Measurements from ENCODE around the gene SYNM. TPM values are rescaled to one million over a fixed set of nuclear protein-coding genes. Genes with fewer than 3 reads are reported as not detected.

SYNM gene
- total RNA-seq, 1 donor from 2014 or later, result 19.5 TPM

DNA sequence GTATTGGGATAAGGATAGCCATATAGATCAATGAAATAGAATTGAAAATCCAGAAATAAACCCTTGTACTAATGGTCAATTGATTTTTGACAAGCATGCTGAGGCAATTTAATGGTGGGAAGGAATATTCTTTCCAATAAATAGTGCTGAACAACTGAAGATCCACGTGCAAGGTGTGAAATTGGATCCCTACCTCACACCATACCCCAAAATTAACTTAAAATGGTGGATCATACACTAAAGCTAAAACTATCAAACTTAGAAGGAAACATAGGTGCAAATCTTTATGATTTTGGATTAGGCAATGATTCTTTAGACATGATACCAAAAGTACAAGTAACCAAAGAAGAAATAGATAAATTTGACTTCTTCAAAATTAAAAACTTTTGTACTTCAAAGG, 22.1 kb upstream of the SYNM start:
- Histone ChIP-seq H3K9me3 (no peaks in the 10 kb centered on the region), H3K4me3 (no peak overlapping the region), H3K27me3 (no peaks in the 10 kb centered on the region), H3K36me3 (no peaks in the 10 kb centered on the region), H3K27ac (no peak overlapping the region), H3K4me1 (no peaks in the 10 kb centered on the region)
- intact Hi-C loops (cut with DNase I), result loop anchor here (10.0 kb wide), 1 partner anchor 558 kb away; no protein-coding TSS in a partner anchor
- ATAC-seq (no peak), DNase-seq (no peak)
- TF ChIP-seq, protein P1, sequence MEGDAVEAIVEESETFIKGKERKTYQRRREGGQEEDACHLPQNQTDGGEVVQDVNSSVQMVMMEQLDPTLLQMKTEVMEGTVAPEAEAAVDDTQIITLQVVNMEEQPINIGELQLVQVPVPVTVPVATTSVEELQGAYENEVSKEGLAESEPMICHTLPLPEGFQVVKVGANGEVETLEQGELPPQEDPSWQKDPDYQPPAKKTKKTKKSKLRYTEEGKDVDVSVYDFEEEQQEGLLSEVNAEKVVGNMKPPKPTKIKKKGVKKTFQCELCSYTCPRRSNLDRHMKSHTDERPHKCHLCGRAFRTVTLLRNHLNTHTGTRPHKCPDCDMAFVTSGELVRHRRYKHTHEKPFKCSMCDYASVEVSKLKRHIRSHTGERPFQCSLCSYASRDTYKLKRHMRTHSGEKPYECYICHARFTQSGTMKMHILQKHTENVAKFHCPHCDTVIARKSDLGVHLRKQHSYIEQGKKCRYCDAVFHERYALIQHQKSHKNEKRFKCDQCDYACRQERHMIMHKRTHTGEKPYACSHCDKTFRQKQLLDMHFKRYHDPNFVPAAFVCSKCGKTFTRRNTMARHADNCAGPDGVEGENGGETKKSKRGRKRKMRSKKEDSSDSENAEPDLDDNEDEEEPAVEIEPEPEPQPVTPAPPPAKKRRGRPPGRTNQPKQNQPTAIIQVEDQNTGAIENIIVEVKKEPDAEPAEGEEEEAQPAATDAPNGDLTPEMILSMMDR (IDR thresholded peaks at IDR 0.05), result no peak

DNA sequence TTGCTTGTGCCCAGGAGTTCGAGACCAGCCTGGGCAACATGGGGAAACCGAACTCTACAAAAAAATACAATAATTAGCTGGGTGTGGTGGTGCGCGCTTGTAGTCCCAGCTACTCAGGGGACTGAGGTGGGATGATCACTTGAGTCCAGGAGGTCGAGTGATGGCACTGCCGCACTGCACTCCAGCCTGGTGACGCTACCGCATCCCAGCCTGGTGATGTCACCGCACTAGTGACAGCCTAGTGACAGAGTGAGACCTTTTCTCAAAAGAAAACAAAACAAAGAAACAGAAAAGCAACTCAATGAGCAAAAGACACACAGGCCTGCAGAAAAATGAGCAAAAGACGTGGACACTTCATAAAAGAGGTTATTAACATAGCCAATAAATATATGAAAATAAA, 19.9 kb upstream of the SYNM start:
- Histone ChIP-seq H3K27me3 (no peaks in the 10 kb centered on the region), H3K9me3 (no peaks in the 10 kb centered on the region), H3K36me3 (no peaks in the 10 kb centered on the region), H3K27ac (no peak overlapping the region), H3K4me3 (no peak overlapping the region), H3K4me1 (no peaks in the 10 kb centered on the region)
- intact Hi-C loops (cut with DNase I), result loop anchor here (10.0 kb wide), 1 partner anchor 560 kb away; no protein-coding TSS in a partner anchor
- ATAC-seq, result no peak
- TF ChIP-seq, protein P1 (IDR thresholded peaks at IDR 0.05), result no peak
- DNase-seq, result no peak

DNA sequence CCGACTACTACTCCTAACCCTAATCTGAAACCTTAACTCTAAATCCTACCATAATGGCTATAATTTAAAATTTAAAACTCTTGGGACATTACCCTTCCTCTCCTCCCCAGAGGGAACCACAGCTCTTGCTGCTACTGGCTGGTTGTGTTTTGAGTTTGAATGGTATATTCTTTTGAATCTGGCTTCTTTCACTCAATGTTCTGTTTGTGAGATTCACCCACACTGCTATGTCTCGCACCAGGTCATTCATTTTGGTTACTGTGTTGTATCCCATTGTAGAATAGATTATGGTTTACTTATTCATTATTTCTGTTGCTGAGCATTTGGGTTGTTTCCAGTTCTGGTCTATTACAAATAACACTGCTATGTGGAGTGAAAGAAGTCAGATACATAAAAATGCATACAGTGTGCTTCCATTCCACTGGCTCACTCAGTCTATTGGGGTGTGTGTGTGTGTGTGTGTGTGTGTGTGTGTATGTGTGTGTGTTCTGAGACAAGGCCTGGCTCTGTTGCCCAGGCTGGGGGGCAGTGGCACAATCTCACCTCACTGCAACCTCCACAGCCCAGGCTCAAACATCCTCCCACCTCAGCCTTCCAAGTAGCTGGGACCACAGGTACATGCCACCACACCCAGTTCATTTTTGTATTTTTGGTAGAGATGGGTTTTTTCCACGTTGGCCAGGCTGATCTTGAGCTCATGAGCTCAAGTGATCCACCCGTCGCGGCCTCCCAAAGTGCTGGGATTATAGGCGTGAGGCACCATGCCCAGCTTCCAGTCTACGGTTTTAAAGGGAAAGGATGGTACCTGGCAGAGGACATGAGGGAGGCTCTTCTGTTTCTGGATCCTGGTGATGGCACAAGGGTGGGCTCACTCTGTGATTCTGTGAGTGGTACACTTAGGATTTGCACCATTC, 19.2 kb upstream of the SYNM start:
- no peaks in the 10 kb centered on the region for H3K27me3 ChIP-seq

DNA sequence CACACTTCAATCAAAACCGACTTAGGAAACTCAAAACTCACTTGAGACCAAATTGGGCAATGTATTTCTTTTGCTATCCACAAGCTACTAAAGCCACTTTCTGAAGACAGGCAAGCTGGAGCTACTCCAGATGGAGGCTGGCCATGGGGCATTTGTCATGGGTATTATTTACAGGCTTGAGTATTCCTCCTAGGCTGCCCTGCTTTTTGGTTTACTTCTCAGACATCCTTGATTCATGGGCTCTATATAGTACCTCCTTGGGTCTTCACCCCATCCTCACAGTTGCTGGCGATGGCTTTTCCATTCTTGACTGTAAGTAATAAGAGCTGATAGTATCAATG, 18.6 kb upstream of the SYNM start:
- intact Hi-C loops (cut with DNase I), result loop anchor here (10.0 kb wide), 1 partner anchor 561 kb away; no protein-coding TSS in a partner anchor
- TF ChIP-seq, protein P1 (IDR thresholded peaks at IDR 0.05), result no peak
- ATAC-seq, result no peak
- Histone ChIP-seq H3K4me1 (no peaks in the 10 kb centered on the region), H3K36me3 (no peaks in the 10 kb centered on the region), H3K4me3 (no peak overlapping the region), H3K27ac (no peak overlapping the region), H3K9me3 (no peaks in the 10 kb centered on the region), H3K27me3 (no peaks in the 10 kb centered on the region)
- no peak for DNase-seq

More for the DNA sequence above, 19.2 kb upstream of the SYNM start:
- H3K27ac ChIP-seq, result no peak overlapping the region
- TF ChIP-seq, protein P1 (IDR thresholded peaks at IDR 0.05), result no peak
- no peaks in the 10 kb centered on the region for H3K4me1 ChIP-seq
- no peak for DNase-seq
- H3K36me3 ChIP-seq, result no peaks in the 10 kb centered on the region
- H3K4me3 ChIP-seq, result no peak overlapping the region
- H3K9me3 ChIP-seq, result no peaks in the 10 kb centered on the region
- intact Hi-C loops (cut with DNase I), result loop anchor here (10.0 kb wide), 1 partner anchor 561 kb away; no protein-coding TSS in a partner anchor
- ATAC-seq, result no peak

DNA sequence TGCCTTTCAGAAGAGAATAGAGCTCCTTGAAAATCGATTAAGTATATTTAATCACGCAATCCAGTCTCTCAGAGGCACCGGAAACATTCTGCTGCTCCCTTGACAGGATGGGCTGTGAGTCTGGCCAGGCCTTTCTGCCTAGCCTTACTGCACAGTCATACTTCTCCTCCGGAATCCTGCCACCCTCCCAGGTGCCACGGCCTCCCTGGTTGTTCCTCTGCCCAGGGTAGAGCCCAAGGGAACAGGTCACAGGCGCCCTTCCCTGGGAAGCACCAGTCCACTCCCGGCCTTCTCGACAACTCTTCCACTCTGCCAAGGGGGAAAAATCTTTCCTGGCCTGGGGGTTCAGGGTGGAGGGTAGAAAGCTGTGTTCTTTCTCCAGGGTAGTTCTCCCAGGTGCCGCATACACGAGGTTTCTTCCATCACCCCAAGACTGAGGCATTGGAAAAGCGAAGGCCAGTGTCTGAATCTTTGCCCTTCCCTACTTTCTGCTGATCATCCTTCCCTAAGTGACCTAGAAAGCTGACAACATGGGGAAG, 17.4 kb upstream of the SYNM start:
- TF ChIP-seq, protein P1 (IDR thresholded peaks at IDR 0.05), result no peak
- DNase-seq (no peak), ATAC-seq (no peak)
- no peaks in the 10 kb centered on the region for H3K27me3 ChIP-seq
- H3K27ac ChIP-seq, result no peak overlapping the region
- intact Hi-C loops (cut with DNase I), result loop anchor here (10.0 kb wide), 1 partner anchor 563 kb away; no protein-coding TSS in a partner anchor
- no peaks in the 10 kb centered on the region for H3K4me1 ChIP-seq
- no peaks in the 10 kb centered on the region for H3K9me3 ChIP-seq
- no peaks in the 10 kb centered on the region for H3K36me3 ChIP-seq
- no peak overlapping the region for H3K4me3 ChIP-seq
